ENCODE data around the gene SLAMF9. TPM values are rescaled to one million over a fixed set of nuclear protein-coding genes. Genes with fewer than 3 reads are reported as not detected.

SLAMF9 gene
- total RNA-seq, 2 donors from 2014 or later, result not detected

GRCh38 chr1:159930634-159931033 lies 23.4 kb downstream of the SLAMF9 start:
- no peak overlapping the region for H3K27ac Mint-ChIP-seq
- H3K36me3 Mint-ChIP-seq, result no peaks in the 10 kb centered on the region
- DNase-seq (ENCODE audit: low spot score in 2 of 2), result no peak
- H3K9me3 Mint-ChIP-seq, result no peaks in the 10 kb centered on the region
- ATAC-seq, result no peak

DNA sequence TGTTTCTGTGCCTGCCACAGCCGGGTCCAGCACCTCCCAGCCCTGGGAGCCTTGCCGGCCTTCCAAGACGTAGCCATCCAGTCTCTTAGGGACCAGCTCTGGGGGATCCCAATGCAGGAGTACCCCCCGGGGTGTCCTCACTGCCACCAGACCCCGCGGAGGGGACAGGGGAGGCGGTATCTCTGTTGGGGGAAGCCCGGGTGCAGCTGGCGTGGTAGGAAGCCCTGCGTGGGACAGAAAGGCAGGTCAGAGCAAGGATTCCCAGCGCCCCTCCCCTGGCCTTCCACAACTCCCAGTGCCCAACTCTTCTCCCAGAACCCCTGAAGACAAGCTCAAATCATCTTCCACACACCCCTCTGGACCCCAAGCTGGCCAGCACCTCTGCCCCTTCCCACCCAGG lies 23.8 kb downstream of the SLAMF9 start:
- ATAC-seq (no peak), DNase-seq (ENCODE audit: low spot score in 2 of 2) (no peak)
- H3K27ac Mint-ChIP-seq, result no peak overlapping the region
- H3K36me3 Mint-ChIP-seq, result peaks cover 2 to 4% of the 10 kb centered on the region in 2 donors
- H3K9me3 Mint-ChIP-seq, result no peaks in the 10 kb centered on the region

DNA sequence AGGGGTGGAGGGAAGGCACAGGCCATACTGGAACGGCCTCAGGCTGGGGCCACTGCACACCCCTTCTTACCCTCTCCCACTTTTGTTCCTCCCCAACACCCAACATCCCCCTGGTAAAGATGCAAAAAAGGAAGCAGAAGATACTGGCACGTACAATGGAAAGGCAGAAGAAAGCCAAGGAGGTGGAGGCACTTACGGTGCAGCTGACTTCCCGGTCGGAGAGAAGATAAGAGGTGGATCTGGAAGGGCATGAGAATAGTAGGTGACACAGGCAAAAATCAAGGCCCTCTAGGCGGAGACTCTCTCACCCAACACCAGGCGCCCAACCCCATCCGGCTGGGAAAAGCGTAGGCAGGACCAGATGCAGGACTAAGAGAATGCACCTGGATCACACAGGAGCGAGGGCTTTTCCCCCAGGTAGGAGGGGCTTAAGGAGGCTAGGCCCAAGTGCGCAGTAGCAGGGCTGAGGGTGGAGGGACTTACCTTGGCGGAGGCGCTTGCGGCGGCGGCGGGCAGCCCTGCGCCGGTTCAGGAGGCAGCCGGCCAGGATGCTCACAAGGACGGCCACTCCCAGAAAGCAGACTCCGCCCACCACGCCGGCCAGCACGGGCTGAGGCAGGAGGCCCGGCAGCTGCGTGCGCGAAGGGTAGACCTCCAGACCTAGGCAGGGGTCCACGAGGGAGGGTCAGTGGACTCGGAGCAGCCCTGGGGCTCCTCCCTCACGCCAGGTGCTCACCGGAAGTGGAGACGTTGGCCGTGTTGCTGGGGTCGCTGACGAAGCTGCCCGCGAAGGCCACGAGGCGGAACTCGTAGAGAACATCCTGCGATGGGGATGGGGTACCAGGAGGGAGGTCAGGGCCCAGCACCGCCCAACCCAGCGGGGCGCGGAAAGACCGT lies 24.6 kb downstream of the SLAMF9 start:
- DNase-seq (ENCODE audit: low spot score in 2 of 2) (no peak), ATAC-seq (no peak)
- Mint-ChIP-seq H3K36me3 (peaks cover 5 to 8% of the 10 kb centered on the region in 2 donors), H3K27ac (no peak overlapping the region), H3K9me3 (no peaks in the 10 kb centered on the region)

- Mint-ChIP-seq H3K9me3 (no peaks in the 10 kb centered on the region), H3K36me3 (peaks cover 9 to 16% of the 10 kb centered on the region in 2 donors), H3K27ac (no peak overlapping the region)
- ATAC-seq (no peak), DNase-seq (ENCODE audit: low spot score in 2 of 2) (no peak)
Measured at GRCh38 chr1:159928491-159929050, 25.5 kb downstream of the SLAMF9 start.

GRCh38 chr1:159927849-159928431 lies 26.1 kb downstream of the SLAMF9 start:
- ATAC-seq (no peak), DNase-seq (ENCODE audit: low spot score in 2 of 2) (no peak)
- Mint-ChIP-seq H3K9me3 (no peaks in the 10 kb centered on the region), H3K27ac (no peak overlapping the region), H3K36me3 (peaks cover 15 to 23% of the 10 kb centered on the region in 2 donors)

DNA sequence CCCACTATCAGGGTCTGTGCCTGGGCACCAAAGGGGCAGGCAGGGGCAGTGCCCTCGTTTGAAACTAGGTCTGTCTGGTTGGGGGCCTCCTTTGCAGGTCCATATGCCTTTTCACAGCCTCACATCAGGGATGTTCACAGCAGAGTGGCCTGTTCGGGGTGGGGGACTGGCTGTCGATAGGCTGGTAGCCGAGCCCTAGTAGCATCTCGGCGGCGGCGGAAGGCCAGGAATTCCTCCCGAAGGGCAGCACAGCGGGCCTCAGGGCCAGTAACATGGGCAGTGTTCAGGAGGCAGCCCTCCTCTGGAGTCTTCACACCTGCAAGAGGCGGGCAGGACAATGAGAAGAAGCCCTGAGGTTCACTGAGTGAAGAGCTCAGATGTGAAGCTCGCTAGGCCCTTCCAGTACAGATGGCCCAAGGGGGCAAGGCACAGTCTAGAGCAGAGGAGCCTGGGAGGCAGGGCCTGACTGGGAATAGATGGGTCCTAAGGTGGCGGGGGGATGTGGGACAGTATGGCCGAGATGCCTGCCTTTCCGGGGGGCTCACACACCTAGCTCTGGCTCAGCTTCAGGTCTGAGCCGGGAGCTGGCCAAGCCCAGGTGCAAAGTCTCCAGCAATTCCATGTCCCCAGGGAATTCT lies 26.7 kb downstream of the SLAMF9 start:
- ATAC-seq (no peak), DNase-seq (ENCODE audit: low spot score in 2 of 2) (no peak)
- no peaks in the 10 kb centered on the region for H3K9me3 Mint-ChIP-seq
- peak overlapping the region in 1 of 2 donors; percentile 98 for H3K27ac Mint-ChIP-seq
- H3K36me3 Mint-ChIP-seq, result peaks cover 18 to 27% of the 10 kb centered on the region in 2 donors

DNA sequence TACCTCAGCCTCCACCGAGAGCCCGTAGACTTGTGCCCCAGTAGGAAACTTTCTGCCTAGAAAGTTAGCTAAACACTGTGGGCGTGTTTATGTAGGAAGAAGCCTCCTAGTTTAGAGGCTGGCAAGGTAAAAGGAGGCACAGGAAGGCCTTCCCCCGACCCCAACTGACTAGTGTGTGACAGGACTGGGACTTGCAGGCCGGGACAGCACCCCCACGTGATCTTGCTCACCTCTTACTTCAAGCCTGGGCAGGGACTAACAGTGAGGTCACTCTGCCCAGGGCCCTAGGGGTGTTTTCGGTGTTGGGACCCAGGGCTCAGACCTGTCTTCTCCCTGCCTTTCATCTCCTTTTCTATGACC lies 28.3 kb downstream of the SLAMF9 start:
- DNase-seq (ENCODE audit: low spot score in 2 of 2) (peak in 1 of 2 donors; percentile 85), ATAC-seq (peak; percentile 2 to 62)
- H3K9me3 Mint-ChIP-seq, result no peaks in the 10 kb centered on the region
- peak overlapping the region; percentile 98 to 100 for H3K27ac Mint-ChIP-seq
- peaks cover 23 to 43% of the 10 kb centered on the region in 2 donors for H3K36me3 Mint-ChIP-seq

DNA sequence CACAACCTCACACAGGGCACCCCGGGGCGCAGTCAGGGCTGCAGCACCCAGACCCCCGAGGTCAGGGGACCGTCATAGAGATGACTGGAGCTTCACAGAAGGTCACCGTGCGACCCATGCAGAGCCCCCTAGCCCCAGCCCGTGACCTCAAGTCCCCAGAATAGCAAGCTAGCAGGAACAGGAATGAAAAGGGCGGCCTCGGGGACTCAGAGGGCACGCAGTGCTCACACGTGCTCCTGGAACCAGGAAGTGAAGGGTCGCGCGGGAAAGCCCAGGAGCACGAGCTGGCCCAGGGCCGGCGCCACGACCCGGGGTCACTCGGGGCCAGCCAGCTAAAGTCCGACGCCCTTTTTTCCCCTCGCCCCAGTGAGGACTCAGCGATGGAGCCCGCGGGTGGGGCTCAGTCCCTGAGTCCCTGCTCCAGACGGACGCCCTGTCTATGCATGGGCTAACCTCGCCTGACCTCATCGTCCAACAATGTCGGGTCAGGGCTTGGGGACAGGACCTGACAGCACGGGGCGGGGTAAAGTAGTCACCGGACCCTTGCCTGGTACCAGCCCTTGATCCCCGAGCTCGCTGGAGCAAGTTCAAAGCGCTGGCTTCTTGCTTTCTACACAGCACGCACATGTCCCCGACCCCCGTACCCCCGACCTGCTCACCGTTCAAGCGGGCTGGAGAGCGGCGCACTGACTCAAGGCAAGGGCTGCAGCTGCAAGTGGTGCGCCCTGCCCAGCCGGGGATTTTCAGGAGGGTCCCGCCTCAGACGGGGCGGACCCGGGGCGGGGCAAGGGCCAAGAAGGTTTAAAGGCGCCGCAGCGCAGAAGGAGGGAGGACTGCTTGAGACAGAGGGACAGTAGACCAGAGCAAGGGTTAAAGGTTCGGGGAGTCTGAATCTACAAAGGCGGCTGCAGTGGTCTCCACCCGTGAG lies 29.0 kb downstream of the SLAMF9 start, which contains the start of gene TAGLN2:
Gene TAGLN2 (minus strand): TSS at position 717 of the 928 bp plus-strand sequence. CDS start 4,998 bp downstream, outside the sequence.
- ATAC-seq, result peak; percentile 50 to 65
- peaks cover 28 to 46% of the 10 kb centered on the region in 2 donors for H3K36me3 Mint-ChIP-seq
- DNase-seq (ENCODE audit: low spot score in 2 of 2), result peak; percentile 90 to 94
- no peaks in the 10 kb centered on the region for H3K9me3 Mint-ChIP-seq
- peak within 1 kb of the TSS; percentile 98 to 100 for H3K27ac Mint-ChIP-seq

- ATAC-seq (peak; percentile 50 to 52), DNase-seq (ENCODE audit: low spot score in 2 of 2) (peak; percentile 58 to 90)
- peak overlapping the region; percentile 98 to 100 for H3K27ac Mint-ChIP-seq
- H3K36me3 Mint-ChIP-seq, result peaks cover 28 to 54% of the 10 kb centered on the region in 2 donors
- no peaks in the 10 kb centered on the region for H3K9me3 Mint-ChIP-seq
Measured at GRCh38 chr1:159924025-159924790, 29.8 kb downstream of the SLAMF9 start.

DNA sequence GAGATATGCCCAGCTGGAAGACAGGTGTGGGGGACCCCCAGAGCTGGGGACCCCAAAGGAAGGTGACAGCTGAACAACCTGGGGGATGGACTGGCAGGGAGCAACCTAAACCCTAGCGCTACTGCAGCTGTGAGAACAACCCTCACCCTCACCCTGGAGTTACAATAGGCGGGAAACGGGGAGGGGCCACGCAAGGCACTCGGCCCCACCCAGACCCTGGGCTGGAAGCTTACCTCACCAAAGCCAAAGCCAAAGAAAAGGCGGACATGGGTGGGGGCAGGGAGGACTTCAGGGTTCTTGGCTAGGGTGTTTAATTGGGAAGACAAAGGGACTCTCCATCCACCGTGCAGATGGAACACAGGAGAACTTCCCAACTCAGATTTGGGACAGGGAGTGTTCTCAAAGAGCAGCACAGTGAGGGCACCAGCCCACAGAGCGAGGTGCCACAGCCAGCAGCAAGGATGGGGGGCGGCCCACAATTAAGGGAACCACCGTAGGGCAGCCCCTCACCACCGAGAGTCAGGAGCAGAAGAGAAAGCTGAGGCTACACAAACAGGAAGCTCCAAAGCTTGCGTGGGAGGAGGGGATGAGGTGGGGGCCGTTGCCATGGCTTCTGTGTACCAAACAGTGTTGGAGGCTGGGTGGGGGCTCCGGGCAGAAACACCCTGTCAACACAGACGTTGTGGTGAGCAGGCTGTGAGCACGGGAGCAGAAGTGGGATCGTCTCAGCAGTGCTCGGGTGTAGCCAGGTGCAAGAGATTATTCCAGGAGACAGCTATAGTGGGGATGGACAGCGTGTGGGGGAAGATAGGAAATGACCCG lies 30.6 kb downstream of the SLAMF9 start:
- peak; percentile 83 to 90 for DNase-seq (ENCODE audit: low spot score in 2 of 2)
- no peaks in the 10 kb centered on the region for H3K9me3 Mint-ChIP-seq
- peak; percentile 49 to 66 for ATAC-seq
- H3K27ac Mint-ChIP-seq, result peak overlapping the region; percentile 98 to 100
- H3K36me3 Mint-ChIP-seq, result peaks cover 29 to 55% of the 10 kb centered on the region in 2 donors

- ATAC-seq (no peak), DNase-seq (ENCODE audit: low spot score in 2 of 2) (peak in 1 of 2 donors; percentile 33)
- peak overlapping the region; percentile 98 to 100 for H3K27ac Mint-ChIP-seq
- H3K9me3 Mint-ChIP-seq, result no peaks in the 10 kb centered on the region
- peaks cover 33 to 63% of the 10 kb centered on the region in 2 donors for H3K36me3 Mint-ChIP-seq
Measured at GRCh38 chr1:159922511-159923202, 31.4 kb downstream of the SLAMF9 start.

DNA sequence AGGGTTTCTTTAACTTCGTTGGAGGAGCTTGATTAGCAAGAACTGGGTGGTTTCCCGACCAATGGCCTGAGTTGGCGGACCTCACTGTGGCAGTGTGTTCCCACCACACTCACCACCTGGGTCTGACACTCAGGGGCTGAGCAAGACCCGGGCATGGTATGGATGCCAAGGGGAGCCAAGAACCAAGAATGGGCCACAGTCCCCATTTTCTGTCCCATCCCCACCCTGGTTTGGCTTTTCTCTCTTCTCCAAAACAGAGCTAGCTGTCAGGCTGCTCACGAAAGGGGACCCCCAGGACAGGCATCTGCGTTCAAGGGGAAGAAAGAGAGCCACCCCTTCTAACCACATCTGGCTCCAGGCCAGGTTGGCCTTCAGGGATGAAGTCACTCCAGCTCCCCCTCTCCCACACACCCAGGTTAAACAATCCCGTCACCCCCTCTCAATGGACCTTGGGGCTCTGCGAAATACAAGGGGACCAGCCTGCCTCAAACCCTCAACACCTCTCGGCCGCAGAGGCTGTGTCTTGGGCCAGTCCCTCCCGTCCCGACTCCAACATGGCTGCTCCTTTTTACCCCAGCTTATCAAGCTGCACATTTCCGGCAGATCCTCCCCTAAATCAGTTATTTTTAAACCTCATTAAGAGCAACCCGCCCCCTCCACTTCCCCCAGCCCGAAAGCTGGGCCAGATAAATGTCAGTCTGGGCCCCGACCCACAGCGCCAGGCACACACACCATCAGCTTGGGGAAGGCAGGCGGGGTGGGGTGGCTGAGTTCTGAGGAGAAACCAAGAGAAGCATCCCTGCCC lies 32.1 kb downstream of the SLAMF9 start:
- Mint-ChIP-seq H3K9me3 (no peaks in the 10 kb centered on the region), H3K36me3 (peaks cover 33 to 65% of the 10 kb centered on the region in 2 donors), H3K27ac (peak overlapping the region; percentile 98 to 100)
- ATAC-seq (no peak), DNase-seq (ENCODE audit: low spot score in 2 of 2) (peak in 1 of 2 donors; percentile 67)

DNA sequence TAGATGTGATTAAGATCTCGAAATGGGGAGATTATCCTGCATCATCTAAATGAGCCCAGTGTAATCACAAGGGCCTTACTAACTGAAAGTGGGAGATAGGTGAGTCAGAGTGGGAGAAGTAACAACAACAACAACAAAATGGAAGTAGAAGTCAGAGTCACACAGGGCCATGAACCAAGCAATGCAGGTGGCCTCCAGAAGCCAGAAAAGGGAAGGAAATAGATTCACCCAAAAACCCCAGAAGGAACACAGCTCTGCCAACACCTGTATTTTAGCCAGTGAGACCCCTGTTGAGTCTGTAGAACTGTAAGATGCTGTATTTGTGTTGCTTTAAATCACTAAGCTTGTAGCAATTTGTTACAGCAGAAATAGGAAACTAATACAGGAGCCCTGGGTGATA lies 32.8 kb downstream of the SLAMF9 start:
- DNase-seq (ENCODE audit: low spot score in 2 of 2), result no peak
- Mint-ChIP-seq H3K9me3 (no peaks in the 10 kb centered on the region), H3K36me3 (peaks cover 33 to 65% of the 10 kb centered on the region in 2 donors), H3K27ac (peak overlapping the region; percentile 98 to 100)
- ATAC-seq, result peak in 1 of 2 donors; percentile 36

Data from activated naive CD4-positive, alpha-beta T cell treated with anti-CD3 and anti-CD28 coated beads, Interleukin-2, amount 50 U/mL, for 72 hours (primary cell).